HCT116 (cell line): Measurements from ENCODE around the gene RINT1. TPM values are rescaled to one million over a fixed set of nuclear protein-coding genes. Genes with fewer than 3 reads are reported as not detected.

Experiments used
- ATAC-seq: fragments of 200-7000 bp; cut with Tn5 transposase; 2 replicates; pipeline ENCODE4 v1.9.1; 2020; ENCODE audit warnings: mild to moderate bottlenecking, moderate library complexity
- BruUV-seq: library from RNA; stranded (reverse); fragments of 400-500 nt; replicated peaks from 2 replicates; lab custom pipeline; 2021; lab: Mats Ljungman, UMichigan
- CTCF ChIA-PET: fragments of 300-600 bp; sonication (Branson Sonifier 250); formaldehyde crosslinking; loops from one replicate; lab custom pipeline; 2021; ENCODE audit warnings: antibody characterized with exemption; lab: Charles Lee
- POLR2A ChIA-PET: fragments of 300-600, 350-600 bp; sonication (Branson Sonifier 250); formaldehyde crosslinking; loops from one replicate; lab custom pipeline; 2021; ENCODE audit warnings: antibody characterized with exemption; lab: Charles Lee
- RAD21 ChIA-PET, 2 experiments: fragments of 300-600 bp; sonication (Branson Sonifier 250); formaldehyde crosslinking; loops; one replicate each; lab custom pipeline; 2023; ENCODE audit warnings: low total read pairs in 2 of 2; ENCODE audit not compliant: uncharacterized antibody in 2 of 2, unreplicated experiment in 2 of 2, low non-redundant PET in 1 of 2; lab: Charles Lee
- DNase-seq: peaks from one replicate; pipeline ENCODE4 v3.0.0-alpha.2; 2010; ENCODE audit warnings: low read depth, low spot score
- H2AFZ ChIP-seq: fragments of 200-600 bp; shearing (Covaris generic), sonication (generic); 2 replicates; pipeline ENCODE4 v1.6.1; 2017; ENCODE audit warnings: low read depth, mixed run types, mixed read lengths, antibody characterized with exemption, low read length; ENCODE audit not compliant: poor library complexity, severe bottlenecking
- H3K27ac ChIP-seq: 2 replicates; pipeline ENCODE4 v1.5.1; 2012; ENCODE audit warnings: low read depth, low read length
- H3K27me3 ChIP-seq: fragments of 200-600 bp; sonication (generic); 2 replicates; pipeline ENCODE4 v1.6.1; 2016; ENCODE audit warnings: mixed run types, low read length, mixed read lengths; ENCODE audit not compliant: insufficient read depth
- H3K36me3 ChIP-seq, 2 experiments: fragments of 200-500 bp in 1 of 2; fragments of 200-600 bp in 1 of 2; sonication (Bioruptor generic) in 1 of 2; sonication (generic) in 1 of 2; 2 replicates each; pipeline versions ENCODE4 v1.5.1 to v1.6.1; 2014 to 2016; ENCODE audit warnings: low read length in 2 of 2, inconsistent platforms in 1 of 2, mixed read lengths in 1 of 2, mixed run types in 1 of 2; ENCODE audit not compliant: insufficient read depth in 2 of 2, control insufficient read depth in 1 of 2
- H3K4me1 ChIP-seq, 2 experiments: fragments of 200-600 bp in 1 of 2; sonication (generic) in 1 of 2; 2 replicates each; pipeline versions ENCODE4 v1.5.1 to v1.6.1; 2012 to 2017; ENCODE audit warnings: low read length in 2 of 2, inconsistent platforms in 1 of 2, mild to moderate bottlenecking in 1 of 2, mixed read lengths in 1 of 2, mixed run types in 1 of 2, moderate library complexity in 1 of 2; ENCODE audit not compliant: insufficient read depth in 2 of 2, control insufficient read depth in 1 of 2
- H3K4me2 ChIP-seq: fragments of 200-600 bp; sonication (generic); 2 replicates; pipeline ENCODE4 v1.6.1; 2017; ENCODE audit warnings: mixed run types, low read length, mixed read lengths
- H3K4me3 ChIP-seq, 2 experiments: fragments of 200-600 bp in 1 of 2; sonication (generic) in 1 of 2; replicated peaks in 1 of 2; 2 replicates each; pipeline ENCODE4 v1.5.1; 2011 to 2016; ENCODE audit warnings: low read length in 2 of 2, control low read depth in 1 of 2, low read depth in 1 of 2, mild to moderate bottlenecking in 1 of 2, mixed read lengths in 1 of 2, mixed run types in 1 of 2
- H3K79me2 ChIP-seq: fragments of 200-600 bp; sonication (generic); 2 replicates; pipeline ENCODE4 v1.6.1; 2017; ENCODE audit warnings: mild to moderate bottlenecking, mixed run types, low read length, moderate library complexity, mixed read lengths; ENCODE audit not compliant: insufficient read depth
- H3K9ac ChIP-seq: fragments of 200-600 bp; sonication (generic); 2 replicates; pipeline ENCODE4 v1.6.1; 2016; ENCODE audit warnings: low read length, mixed read lengths
- H3K9me2 ChIP-seq: fragments of 200-600 bp; sonication (generic), shearing (Covaris generic); 2 replicates; pipeline ENCODE4 v1.6.1; 2017; ENCODE audit warnings: mixed run types, mild to moderate bottlenecking, moderate library complexity; ENCODE audit not compliant: insufficient read depth
- H3K9me3 ChIP-seq, 2 experiments: fragments of 200-500 bp in 1 of 2; fragments of 200-600 bp in 1 of 2; sonication (Bioruptor generic) in 1 of 2; sonication (generic) in 1 of 2; 2 replicates each; pipeline ENCODE4 v1.6.1; 2014 to 2017; ENCODE audit warnings: low read length in 2 of 2, mixed read lengths in 2 of 2, inconsistent platforms in 1 of 2, low read depth in 1 of 2, mild to moderate bottlenecking in 1 of 2, mixed run types in 1 of 2, moderate library complexity in 1 of 2; ENCODE audit not compliant: control insufficient read depth in 1 of 2, insufficient read depth in 1 of 2
- H4K20me1 ChIP-seq: fragments of 200-600 bp; sonication (generic), shearing (Covaris generic); 2 replicates; pipeline ENCODE4 v1.6.1; 2017; ENCODE audit warnings: mixed run types, mild to moderate bottlenecking, moderate library complexity; ENCODE audit not compliant: insufficient read depth
- ELF1 ChIP-seq: IDR thresholded peaks from 2 replicates; pipeline ENCODE4 v1.6.1; 2012; ENCODE audit warnings: low read depth, borderline replicate concordance
- JUND ChIP-seq: IDR thresholded peaks from 2 replicates; pipeline ENCODE4 v1.6.1; 2012
- POLR2A ChIP-seq: IDR thresholded peaks from 2 replicates; pipeline ENCODE4 v1.7.0; 2011; ENCODE audit warnings: borderline replicate concordance; ENCODE audit not compliant: insufficient read depth, insufficient read length; ENCODE audit errors: extremely low read depth
- POLR2AphosphoS5 ChIP-seq: IDR thresholded peaks from 2 replicates; pipeline ENCODE4 v1.6.1; 2011; ENCODE audit warnings: mild to moderate bottlenecking, low read depth, low read length, moderate library complexity
- SIN3A ChIP-seq: IDR thresholded peaks from 2 replicates; pipeline ENCODE4 v1.6.1; 2012; ENCODE audit warnings: low read depth
- SP1 ChIP-seq: IDR thresholded peaks from 2 replicates; pipeline ENCODE4 v1.6.1; 2012; ENCODE audit warnings: low read depth
- SRF ChIP-seq: IDR thresholded peaks from 2 replicates; pipeline ENCODE4 v1.6.1; 2012; ENCODE audit warnings: low read depth
- TCF7L2 ChIP-seq: IDR thresholded peaks from 2 replicates; pipeline ENCODE4 v1.7.0; 2011; ENCODE audit warnings: borderline replicate concordance, inconsistent platforms; ENCODE audit not compliant: insufficient read depth, insufficient read length; ENCODE audit errors: extremely low read depth
- ZFX ChIP-seq: fragments of 450-650 bp; IDR thresholded peaks from 2 replicates; pipeline ENCODE4 v1.6.1; 2017
- ZNF274 ChIP-seq: fragments of 200-500 bp; sonication (Bioruptor generic); IDR thresholded peaks from 2 replicates; pipeline ENCODE4 v1.6.1; 2014; ENCODE audit warnings: mild to moderate bottlenecking, low read depth, low read length, inconsistent platforms
- intact Hi-C: fragments of 100-400 bp; cut with micrococcal nuclease; formaldehyde crosslinking; loops from 2 replicates; pipeline ENCODE4 v1.10.0; 2022
- total RNA-seq: library from RNA; stranded (reverse); gene quantifications from one replicate; pipeline ENCODE4 v1.2.1, GENCODE V29; 2021; ENCODE audit not compliant: unreplicated experiment
- TF ChIP-seq, protein P1 (sequence below): IDR thresholded peaks from 2 replicates; pipeline ENCODE4 v1.6.1; 2011; ENCODE audit warnings: mild to moderate bottlenecking, low read length, moderate library complexity; ENCODE audit not compliant: insufficient replicate concordance; ENCODE audit errors: extremely low read depth
- TF ChIP-seq, protein P2 (sequence below): IDR thresholded peaks from 2 replicates; pipeline ENCODE4 v1.6.1; 2012

RINT1 gene
- total RNA-seq, 1 experiment from 2014 or later = 24.3 TPM

DNA sequence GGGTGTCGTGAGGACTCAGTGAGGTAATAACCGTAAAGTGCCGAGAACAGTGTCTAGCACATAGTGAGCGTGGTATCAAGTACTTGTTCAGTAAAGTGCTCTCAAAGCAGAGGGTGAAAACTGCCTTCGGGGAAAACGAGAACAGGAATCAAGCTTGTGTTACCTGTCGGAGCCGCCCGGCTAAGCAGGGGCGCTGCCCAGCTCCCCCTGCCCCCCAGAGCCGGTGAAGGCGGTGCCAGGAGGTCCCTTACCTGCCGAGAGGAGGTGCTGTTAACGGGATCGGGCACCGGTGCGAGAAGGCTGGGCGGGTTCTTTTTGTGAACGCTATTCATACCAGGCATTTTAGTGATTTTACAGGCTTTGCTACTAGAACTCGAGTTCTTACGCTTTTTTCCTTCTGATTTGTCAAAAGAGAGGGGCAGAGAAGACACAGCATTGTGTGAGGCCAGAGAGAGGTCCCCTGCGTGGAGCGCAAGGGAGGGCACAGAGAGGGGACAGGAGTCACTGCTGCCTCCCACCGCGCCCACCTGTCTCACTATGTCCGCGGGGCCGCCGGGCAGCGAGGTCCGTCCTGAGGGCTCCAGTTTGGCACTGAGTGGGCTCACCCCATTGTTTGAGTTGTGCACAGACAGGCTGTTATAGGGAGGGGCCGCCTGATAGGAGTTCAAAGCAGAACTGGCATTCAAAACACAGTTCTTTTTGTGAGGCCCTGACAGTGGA, 81.8 kb downstream of the RINT1 start (continued):
- TF ChIP-seq POLR2AphosphoS5 (no peak), JUND (no peak)

DNA sequence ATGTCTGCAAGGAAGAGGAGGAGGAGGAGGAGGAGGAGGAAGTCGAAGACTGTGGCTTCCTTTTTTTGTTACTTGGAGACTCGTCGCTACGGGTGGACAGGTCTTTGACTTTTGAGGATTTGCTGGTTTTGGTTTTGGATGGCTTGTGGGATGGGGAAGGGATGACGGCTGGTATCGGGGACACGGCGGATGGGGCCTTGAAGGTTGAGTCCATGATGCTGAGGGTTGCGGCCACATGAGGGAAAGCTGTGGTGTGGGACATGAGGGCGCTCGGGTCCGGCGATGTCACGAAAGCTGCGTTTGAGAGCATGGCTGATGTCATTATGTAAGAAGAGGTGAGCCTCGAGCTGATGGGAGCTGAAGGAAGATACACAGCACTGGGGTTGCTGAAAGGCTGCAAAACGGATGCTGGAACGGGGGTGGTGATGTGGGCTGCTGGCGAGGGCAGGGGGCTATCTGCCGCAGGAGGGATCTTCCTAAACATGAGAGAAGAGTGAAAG, 82.4 kb downstream of the RINT1 start:
- H3K79me2 ChIP-seq = no peaks in the 10 kb centered on the region
- no peaks in the 10 kb centered on the region for H3K9me3 ChIP-seq
- H3K4me3 ChIP-seq = no peak overlapping the region
- TF ChIP-seq SP1 = no peak
- no peak for TF ChIP-seq ELF1
- TF ChIP-seq POLR2A = no peak
- TF ChIP-seq SRF = no peak
- TF ChIP-seq, protein P1, sequence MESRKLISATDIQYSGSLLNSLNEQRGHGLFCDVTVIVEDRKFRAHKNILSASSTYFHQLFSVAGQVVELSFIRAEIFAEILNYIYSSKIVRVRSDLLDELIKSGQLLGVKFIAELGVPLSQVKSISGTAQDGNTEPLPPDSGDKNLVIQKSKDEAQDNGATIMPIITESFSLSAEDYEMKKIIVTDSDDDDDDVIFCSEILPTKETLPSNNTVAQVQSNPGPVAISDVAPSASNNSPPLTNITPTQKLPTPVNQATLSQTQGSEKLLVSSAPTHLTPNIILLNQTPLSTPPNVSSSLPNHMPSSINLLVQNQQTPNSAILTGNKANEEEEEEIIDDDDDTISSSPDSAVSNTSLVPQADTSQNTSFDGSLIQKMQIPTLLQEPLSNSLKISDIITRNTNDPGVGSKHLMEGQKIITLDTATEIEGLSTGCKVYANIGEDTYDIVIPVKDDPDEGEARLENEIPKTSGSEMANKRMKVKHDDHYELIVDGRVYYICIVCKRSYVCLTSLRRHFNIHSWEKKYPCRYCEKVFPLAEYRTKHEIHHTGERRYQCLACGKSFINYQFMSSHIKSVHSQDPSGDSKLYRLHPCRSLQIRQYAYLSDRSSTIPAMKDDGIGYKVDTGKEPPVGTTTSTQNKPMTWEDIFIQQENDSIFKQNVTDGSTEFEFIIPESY = no peak
- no peak for TF ChIP-seq ZFX
- TF ChIP-seq, protein P2, sequence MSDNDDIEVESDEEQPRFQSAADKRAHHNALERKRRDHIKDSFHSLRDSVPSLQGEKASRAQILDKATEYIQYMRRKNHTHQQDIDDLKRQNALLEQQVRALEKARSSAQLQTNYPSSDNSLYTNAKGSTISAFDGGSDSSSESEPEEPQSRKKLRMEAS = no peak
- TF ChIP-seq SIN3A = no peak
- TF ChIP-seq TCF7L2 = no peak
- TF ChIP-seq ZNF274 = no peak
- TF ChIP-seq, all 23 proteins: peak for 0
- H3K4me2 ChIP-seq = no peak overlapping the region
- H3K27ac ChIP-seq = no peak overlapping the region
- DNase-seq = no peak
- H3K9me2 ChIP-seq = no peaks in the 10 kb centered on the region
- H2AFZ ChIP-seq = no peak overlapping the region
- BruUV-seq = no TSS peak
- H4K20me1 ChIP-seq = no peaks in the 10 kb centered on the region
- ChIA-PET POLR2A (no interaction called here), CTCF (no interaction called here), RAD21 (no interaction called here)
- no peaks in the 10 kb centered on the region for H3K36me3 ChIP-seq
- no peak overlapping the region for H3K9ac ChIP-seq
- intact Hi-C loops = no loop called here
- no peaks in the 10 kb centered on the region for H3K27me3 ChIP-seq
- no peak for ATAC-seq
- no peaks in the 10 kb centered on the region for H3K4me1 ChIP-seq

Other genes with a start within 250 kb of the RINT1 start
- gene SRPK2, start 143.3 kb upstream of the RINT1 start, total RNA-seq = 37.4 TPM
- 39.0 TPM for gene PUS7, start 9.9 kb upstream of the RINT1 start, total RNA-seq
- 1.7 TPM for gene EFCAB10, start 49.3 kb downstream of the RINT1 start, total RNA-seq